Cardiac septum (tissue), 1 donor: ENCODE results near the gene TRIM15. TPM values are rescaled to one million over a fixed set of nuclear protein-coding genes. Genes with fewer than 3 reads are reported as not detected.
A peak's percentile ranks its signal among the peaks of the same experiment; 100 is the strongest.
"Not testable (repeated sequence)": the region's sequence is repeated elsewhere in the genome, so short reads cannot be mapped to it uniquely, and the experiment has no call there.

Source experiments
- DNase-seq: peaks from one replicate; pipeline ENCODE4 v3.0.0-alpha.2; 2020; ENCODE audit warnings: low spot score
- intact Hi-C: fragments of 100-400 bp; cut with DNase I; formaldehyde crosslinking; loops from one replicate; pipeline ENCODE4 v1.14.0; 2022
- long read RNA-seq: library from polyadenylated mRNA; unstranded; transcript quantifications from one replicate; pipeline ENCODE4 v2.0.0, GENCODE V29; 2021
- total RNA-seq: library from RNA; stranded (reverse); fragmentation: NEBNext Ultra II Directional; extraction: Animal tissue kit (Norgen Biotek cat#: 25700); gene quantifications from one replicate; pipeline ENCODE4 v1.2.1, GENCODE V29; 2021
- donor health status: DM: no; HTN: no; CAD: no.

The TRIM15 gene
- not detected for total RNA-seq
- long read RNA-seq = 0 reads

DNA sequence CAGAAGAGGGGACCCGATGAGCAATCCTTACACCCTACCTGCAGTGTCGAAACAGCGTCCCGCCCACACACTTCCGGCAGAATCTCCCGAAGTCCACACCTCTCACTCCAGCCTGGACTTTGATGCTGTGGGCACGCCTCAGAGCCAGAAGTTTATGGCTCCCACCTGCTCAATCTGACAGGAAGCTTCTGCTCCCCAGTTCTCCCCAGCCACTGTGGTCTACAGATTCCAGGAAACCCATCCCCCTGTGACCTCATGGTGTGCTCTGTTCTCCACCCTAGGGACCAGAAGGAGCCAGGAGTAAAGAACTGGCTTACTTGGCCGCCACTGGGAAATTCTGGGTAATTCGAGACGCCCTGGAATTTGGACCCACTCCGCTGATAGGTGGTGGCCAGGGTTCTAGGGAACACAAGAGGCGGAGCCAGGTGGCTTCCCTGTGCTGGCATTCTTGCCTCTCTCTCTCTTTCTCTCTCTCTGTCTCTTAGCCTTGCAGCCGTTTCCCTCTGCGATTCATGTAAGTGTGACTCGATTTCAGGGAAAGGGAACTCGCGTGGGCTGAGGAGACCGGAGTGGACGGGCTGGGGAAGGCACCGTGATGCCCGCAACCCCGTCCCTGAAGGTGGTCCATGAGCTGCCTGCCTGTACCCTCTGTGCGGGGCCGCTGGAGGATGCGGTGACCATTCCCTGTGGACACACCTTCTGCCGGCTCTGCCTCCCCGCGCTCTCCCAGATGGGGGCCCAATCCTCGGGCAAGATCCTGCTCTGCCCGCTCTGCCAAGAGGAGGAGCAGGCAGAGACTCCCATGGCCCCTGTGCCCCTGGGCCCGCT lies at the start of gene TRIM15:
TSS of gene TRIM15 (plus strand) at position 457 of the 828 bp plus-strand sequence. CDS start at position 596, 139 bp downstream.
- no peak for DNase-seq
- intact Hi-C loops = no loop called here

- intact Hi-C loops = no loop called here
Measured at GRCh38 chr6:30113841-30114240, 49.5 kb upstream of the TRIM15 start.

DNA sequence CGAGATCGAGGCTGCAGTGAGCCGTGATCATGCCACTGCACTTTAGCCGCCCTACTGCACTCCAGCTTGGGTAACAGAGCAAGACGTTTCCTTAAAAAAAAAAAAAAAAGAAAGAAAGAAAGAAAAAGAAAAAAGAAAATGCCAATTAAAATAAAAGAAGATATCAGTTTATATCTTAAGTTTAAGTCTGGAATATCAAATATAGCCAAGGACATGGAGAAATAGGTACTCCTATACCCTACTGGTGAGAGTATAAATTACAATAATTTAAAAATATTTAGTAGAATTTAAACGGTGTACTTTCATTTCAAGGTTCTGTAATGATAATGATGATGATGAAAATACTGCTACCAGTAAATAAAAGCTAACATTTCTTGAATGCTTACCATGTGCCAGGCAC lies 46.6 kb upstream of the TRIM15 start:
- intact Hi-C loops = no loop called here
- DNase-seq = no peak

More at GRCh38 chr6:30113841-30114240, 49.5 kb upstream of the TRIM15 start:
- DNase-seq = no peak

- intact Hi-C loops, DNase-seq: not testable (repeated sequence)
Measured at GRCh38 chr6:30118691-30119090, 44.7 kb upstream of the TRIM15 start.

GRCh38 chr6:30121446-30122366 lies 41.6 kb upstream of the TRIM15 start:
- DNase-seq = no peak
- intact Hi-C loops = no loop called here

DNA sequence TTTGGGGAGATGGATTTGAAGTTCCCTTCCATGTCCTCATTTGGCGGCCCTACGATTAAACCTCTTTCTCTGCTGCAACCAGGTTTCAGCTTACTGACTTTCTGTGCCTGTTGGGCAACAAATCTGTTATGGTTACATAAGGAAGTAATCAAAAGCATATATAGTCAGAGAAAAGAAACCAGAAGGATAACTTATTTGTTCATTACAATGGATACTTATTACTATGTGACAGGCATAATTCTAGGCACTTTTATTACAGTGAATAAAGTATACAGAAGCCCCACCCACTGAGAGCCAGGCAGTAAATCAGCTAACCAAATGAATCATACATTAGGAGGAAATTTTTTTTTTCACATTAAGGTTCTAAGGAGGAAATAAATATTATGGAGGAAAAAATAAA lies 40.8 kb upstream of the TRIM15 start:
- no peak for DNase-seq
- intact Hi-C loops = no loop called here

DNA sequence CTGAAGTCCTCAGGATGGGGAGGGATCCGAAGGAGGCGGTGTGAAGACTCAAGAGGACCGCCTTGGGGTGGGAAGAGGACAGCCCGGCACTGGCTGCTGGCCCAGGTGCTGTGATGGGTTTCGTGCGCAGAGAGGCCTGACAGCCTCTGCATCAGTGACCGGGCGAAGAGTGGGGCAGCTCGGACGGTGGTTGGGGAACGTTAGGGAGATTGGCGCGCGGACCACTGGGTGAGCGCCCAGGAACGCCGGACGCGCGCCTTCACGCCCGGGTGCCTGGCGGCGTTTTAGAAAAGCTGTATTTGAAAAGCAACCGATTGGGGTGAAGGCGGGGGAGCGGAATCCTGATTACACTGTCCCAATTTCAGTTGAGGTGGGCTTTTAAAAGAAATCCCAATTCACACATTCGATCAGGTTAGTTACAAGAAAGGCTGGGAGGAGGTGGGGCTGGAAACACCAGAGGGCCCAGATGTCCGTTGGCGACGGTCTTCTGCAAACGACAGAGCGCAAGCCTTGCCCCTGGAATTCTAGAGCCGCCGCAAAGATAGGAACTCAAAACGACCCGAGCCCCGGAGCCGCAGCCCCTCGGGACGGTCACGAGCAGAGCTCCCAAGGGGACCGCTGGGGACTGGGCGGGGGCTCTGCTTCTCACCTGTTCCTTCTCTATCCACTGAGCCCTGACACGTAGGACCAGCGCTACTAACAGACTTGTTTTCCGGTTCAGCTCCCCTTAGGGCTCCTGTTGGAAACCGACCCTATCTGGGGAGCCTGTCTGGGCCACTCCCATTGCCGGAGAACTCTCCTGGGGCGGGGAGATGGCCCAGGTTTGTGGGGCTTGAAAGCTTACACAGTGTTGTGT lies 35.9 kb upstream of the TRIM15 start:
- DNase-seq = no peak
- intact Hi-C loops = no loop called here

- intact Hi-C loops = loop anchor here (10.0 kb wide), 1 partner anchor 285 kb away; no protein-coding TSS in a partner anchor
- DNase-seq = no peak
Measured at GRCh38 chr6:30129265-30130178, 33.8 kb upstream of the TRIM15 start.

GRCh38 chr6:30130179-30130679 lies 33.1 kb upstream of the TRIM15 start:
- intact Hi-C loops = loop anchor here (10.0 kb wide), 1 partner anchor 285 kb away; no protein-coding TSS in a partner anchor
- no peak for DNase-seq

- intact Hi-C loops = loop anchor here (1.0 to 10.0 kb wide), 2 partner anchors 28 to 286 kb away; no protein-coding TSS in a partner anchor
- peak; percentile 82 for DNase-seq
Measured at GRCh38 chr6:30130887-30131862, 32.2 kb upstream of the TRIM15 start.

DNA sequence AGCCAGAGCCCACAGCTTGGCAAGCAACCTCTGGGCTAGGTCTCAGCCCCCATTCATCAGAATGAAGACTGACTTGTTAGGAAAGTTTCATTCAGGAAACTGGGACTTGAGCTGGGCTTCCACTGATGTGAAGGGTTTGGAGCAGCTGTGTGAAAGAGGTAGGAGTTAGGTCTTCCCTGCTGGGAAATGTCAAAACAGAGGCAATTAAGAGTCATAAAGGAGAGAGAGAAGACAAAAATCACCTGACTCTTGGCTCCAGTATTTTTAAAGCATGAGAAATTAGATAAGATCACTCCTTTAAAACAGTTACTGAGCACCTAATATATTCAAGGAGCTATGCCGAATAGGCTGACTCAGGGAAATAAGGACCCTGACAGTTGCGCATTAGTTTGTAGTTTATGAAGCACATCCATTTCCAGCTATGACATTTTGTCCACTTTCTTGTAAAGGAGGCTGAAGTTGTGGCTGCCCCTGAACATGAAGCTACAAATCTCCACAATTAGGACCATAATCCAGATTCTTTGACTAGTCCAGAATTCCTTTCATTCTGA lies 31.3 kb upstream of the TRIM15 start:
- DNase-seq = no peak
- intact Hi-C loops = loop anchor here (1.0 to 10.0 kb wide), 2 partner anchors 29 to 287 kb away; no protein-coding TSS in a partner anchor

- intact Hi-C loops = loop anchor here (10.0 kb wide), 1 partner anchor 290 kb away; no protein-coding TSS in a partner anchor
- no peak for DNase-seq
Measured at GRCh38 chr6:30135147-30135546, 28.2 kb upstream of the TRIM15 start.

- intact Hi-C loops = loop anchor here (10.0 kb wide), 1 partner anchor 291 kb away; no protein-coding TSS in a partner anchor
- DNase-seq = no peak
Measured at GRCh38 chr6:30135757-30136156, 27.6 kb upstream of the TRIM15 start, which contains the start of gene TRIM40. Gene TRIM40, plus strand, starts transcription at chr6:30136140. Its CDS starts 897 bp downstream, at chr6:30137037.

DNA sequence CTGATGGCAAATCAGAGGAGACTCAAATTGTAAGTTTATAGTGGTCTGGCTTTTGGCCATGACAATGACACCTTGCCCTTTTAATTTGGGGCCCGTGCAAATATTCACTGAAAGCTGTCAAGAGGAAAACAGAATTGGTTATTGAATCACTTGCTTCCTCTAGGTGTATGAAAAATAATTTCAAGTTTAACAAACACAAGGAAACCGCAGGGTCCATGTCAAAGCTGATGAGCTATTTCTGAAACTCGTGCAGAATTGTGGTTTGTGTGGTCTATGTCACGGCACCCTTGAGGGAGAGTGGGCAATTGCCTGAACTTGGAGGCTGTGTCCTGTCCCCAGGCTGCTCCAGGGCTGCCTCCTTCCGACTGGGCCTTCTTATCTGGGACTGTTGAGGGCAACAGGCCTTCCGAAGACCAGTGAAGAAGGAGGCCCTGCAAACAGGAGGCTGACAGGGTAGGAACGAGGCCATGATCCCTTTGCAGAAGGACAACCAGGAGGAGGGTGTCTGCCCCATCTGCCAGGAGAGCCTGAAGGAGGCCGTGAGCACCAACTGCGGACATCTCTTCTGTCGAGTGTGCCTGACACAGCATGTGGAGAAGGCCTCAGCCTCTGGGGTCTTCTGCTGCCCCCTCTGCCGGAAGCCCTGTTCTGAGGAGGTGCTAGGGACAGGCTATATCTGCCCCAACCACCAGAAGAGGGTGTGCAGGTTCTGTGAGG lies 26.6 kb upstream of the TRIM15 start:
- DNase-seq = no peak
- intact Hi-C loops = loop anchor here (10.0 kb wide), 1 partner anchor 292 kb away; no protein-coding TSS in a partner anchor

- DNase-seq, intact Hi-C loops: not testable (repeated sequence)
Measured at GRCh38 chr6:30140240-30140639, 23.1 kb upstream of the TRIM15 start.

- intact Hi-C loops = no loop called here
Measured at GRCh38 chr6:30142665-30143064, 20.7 kb upstream of the TRIM15 start.

More at GRCh38 chr6:30142665-30143064, 20.7 kb upstream of the TRIM15 start:
- DNase-seq = no peak
